Stomach (tissue), 9 donors: ENCODE measurements around the gene RAVER2. TPM values are rescaled to one million over a fixed set of nuclear protein-coding genes. Genes with fewer than 3 reads are reported as not detected.
A peak's percentile ranks its signal among the peaks of the same experiment; 100 is the strongest.

ENCODE experiments used
- DNase-seq, 2 donors: peaks; one replicate each; pipeline versions ENCODE4 v3.0.0 to v3.0.0-alpha.2; 2013 to 2019
- H3K27ac ChIP-seq, 5 donors: fragments of 200-600 bp in 4 of 5; sonication (generic) in 4 of 5; one replicate each; pipeline ENCODE4 v1.5.1; 2013 to 2019; ENCODE audit warnings: mild to moderate bottlenecking in 1 of 5, moderate library complexity in 1 of 5
- H3K27me3 ChIP-seq, 3 donors: fragments of 200-600 bp; sonication (generic); one replicate each; pipeline ENCODE4 v1.5.1; 2017 to 2019; ENCODE audit warnings: mixed run types in 1 of 3
- H3K36me3 ChIP-seq, 4 donors: fragments of 200-600 bp; sonication (generic); 1 replicate in 3 of 4; 2 replicates in 1 of 4; pipeline ENCODE4 v1.5.1; 2016 to 2019
- H3K4me1 ChIP-seq, 4 donors: fragments of 200-600 bp; sonication (generic); one replicate each; pipeline ENCODE4 v1.5.1; 2016 to 2019
- H3K4me3 ChIP-seq, 4 donors: fragments of 200-600 bp; sonication (generic) in 3 of 4; one replicate each; pipeline ENCODE4 v1.5.1; 2016 to 2019; ENCODE audit warnings: mild to moderate bottlenecking in 1 of 4
- H3K9me3 ChIP-seq, 4 donors: fragments of 200-600 bp; sonication (generic); one replicate each; pipeline ENCODE4 v1.5.1; 2016 to 2019
- CTCF ChIP-seq, 7 experiments: fragments of 450-650 bp in 4 of 7; fragments of 200-600 bp in 3 of 7; sonication (generic) in 3 of 7; IDR thresholded peaks; one replicate each; pipeline ENCODE4 v1.5.1; 2016 to 2019; ENCODE audit warnings: antibody characterized with exemption in 7 of 7, control low read depth in 2 of 7, mild to moderate bottlenecking in 1 of 7
- EP300 ChIP-seq: sonication (generic); formaldehyde crosslinking; IDR thresholded peaks from one replicate; pipeline ENCODE4 v1.6.1; 2017; ENCODE audit warnings: antibody characterized with exemption
- POLR2A ChIP-seq, 4 donors: fragments of 450-650 bp; IDR thresholded peaks; one replicate each; pipeline ENCODE4 v1.6.1; 2016; ENCODE audit warnings: antibody characterized with exemption in 4 of 4, control low read depth in 2 of 4, mild to moderate bottlenecking in 1 of 4, moderate library complexity in 1 of 4
- POLR2AphosphoS5 ChIP-seq, 3 donors: sonication (generic); formaldehyde crosslinking; IDR thresholded peaks; one replicate each; pipeline ENCODE4 v1.6.1; 2016; ENCODE audit warnings: antibody characterized with exemption in 3 of 3
- WGBS, 5 donors: extraction: QIAGEN DNeasy Blood & Tissue Kit in 3 of 5; methylation state at CpG; one replicate each; pipeline versions ENCODE4 v1.1.5 to v1.1.7; 2013 to 2018; 5-methylcytosine and 5-hydroxymethylcytosine counted together
- intact Hi-C: fragments of 100-400 bp; cut with DNase I; formaldehyde crosslinking; loops from one replicate; pipeline ENCODE4 v1.15.1; 2023; ENCODE audit warnings: low total_unique reads
- polyA plus RNA-seq, 3 donors: library from polyadenylated mRNA; stranded (reverse); fragments of 200-250 nt; gene quantifications; one replicate each; pipeline ENCODE4 v1.2.3, GENCODE V29; 2013
- total RNA-seq, 5 donors: library from RNA; depleted of rRNA; stranded (reverse); fragments of >200 nt; gene quantifications; one replicate each; pipeline versions ENCODE4 v1.1.0 to v1.2.3, GENCODE V29; 2014 to 2016
- donor health status: healthy with polysubstance abuse.
- donor health status: Bipolar disorder and iron deficiency.
- donor health status: healthy.

Gene RAVER2
- total and polyA plus RNA-seq, 8 donors, result 4.7 to 27.5 (median 13.9) TPM

DNA sequence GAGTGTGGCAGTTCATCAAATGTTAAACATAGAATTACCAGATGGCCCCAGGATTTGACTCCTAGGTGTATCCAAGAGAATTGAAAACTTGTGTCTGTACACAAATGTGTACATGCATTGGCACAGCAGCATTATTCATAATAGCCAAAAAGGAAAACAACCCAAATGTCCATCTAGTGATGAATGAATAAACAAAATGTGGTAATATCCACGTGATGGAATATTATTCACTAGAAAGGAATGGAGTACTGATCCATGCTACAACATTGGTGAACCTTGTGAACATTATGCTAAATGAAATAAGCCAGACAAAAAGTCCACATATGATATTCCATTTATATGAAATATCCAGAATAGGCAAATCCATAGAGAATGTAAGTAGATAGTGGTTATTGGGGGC, 77.7 kb downstream of the RAVER2 start:
- H3K27me3 ChIP-seq, result no peaks in the 10 kb centered on the region
- no peak for DNase-seq
- peaks cover 0 to 10% (median 5%) of the 10 kb centered on the region in 4 donors for H3K4me1 ChIP-seq
- no peak overlapping the region for H3K27ac ChIP-seq
- H3K9me3 ChIP-seq, result no peaks in the 10 kb centered on the region
- 37 to 67% (median 55%) methylated on average over 1 of the region's 1 CpG for WGBS, 5 donors
- no peaks in the 10 kb centered on the region for H3K36me3 ChIP-seq
- no peak for TF ChIP-seq POLR2A (IDR thresholded peaks at IDR 0.05)
- no peak for TF ChIP-seq POLR2AphosphoS5 (IDR thresholded peaks at IDR 0.05)
- TF ChIP-seq EP300, result no peak
- TF ChIP-seq CTCF (IDR thresholded peaks at IDR 0.05), result no peak
- intact Hi-C loops, result loop anchor here (5.0 to 10.0 kb wide), 2 partner anchors 135 to 558 kb away; no protein-coding TSS in a partner anchor
- no peak overlapping the region for H3K4me3 ChIP-seq

GRCh38 chr1:64823691-64824476, 79.0 kb downstream of the RAVER2 start:
- TF ChIP-seq POLR2AphosphoS5 (IDR thresholded peaks at IDR 0.05), result peak in 2 of 3 donors; percentile 19 to 69
- no peak for TF ChIP-seq EP300
- no peak for TF ChIP-seq POLR2A (IDR thresholded peaks at IDR 0.05)
- peak in 5 of 7 experiments; percentile 73 to 89 (median 78) for TF ChIP-seq CTCF (IDR thresholded peaks at IDR 0.05)
- H3K9me3 ChIP-seq, result no peaks in the 10 kb centered on the region
- peaks cover 0 to 10% (median 5%) of the 10 kb centered on the region in 4 donors for H3K4me1 ChIP-seq
- DNase-seq, result peak; percentile 75 to 92
- H3K27me3 ChIP-seq, result no peaks in the 10 kb centered on the region
- intact Hi-C loops, result loop anchor here (5.0 to 10.0 kb wide), 2 partner anchors 137 to 559 kb away; no protein-coding TSS in a partner anchor
- 32 to 49% (median 39%) methylated on average over 11 of the region's 11 CpGs for WGBS, 5 donors
- no peak overlapping the region for H3K27ac ChIP-seq
- H3K4me3 ChIP-seq, result no peak overlapping the region
- H3K36me3 ChIP-seq, result no peaks in the 10 kb centered on the region

- peak overlapping the region in 1 of 5 donors; percentile 14 for H3K27ac ChIP-seq
- no peaks in the 10 kb centered on the region for H3K27me3 ChIP-seq
- peaks cover 0 to 10% (median 5%) of the 10 kb centered on the region in 4 donors for H3K4me1 ChIP-seq
- peaks cover 0 to 18% (median 14%) of the 10 kb centered on the region in 4 donors for H3K36me3 ChIP-seq
- 68 to 89% (median 82%) methylated on average over 5 of the region's 5 CpGs for WGBS, 5 donors
- DNase-seq, result no peak
- intact Hi-C loops, result loop anchor here (10.0 kb wide), 1 partner anchor 562 kb away; no protein-coding TSS in a partner anchor
- no peak overlapping the region for H3K4me3 ChIP-seq
- TF ChIP-seq CTCF (IDR thresholded peaks at IDR 0.05), result no peak
- no peak for TF ChIP-seq POLR2A (IDR thresholded peaks at IDR 0.05)
- TF ChIP-seq POLR2AphosphoS5 (IDR thresholded peaks at IDR 0.05), result no peak
- TF ChIP-seq EP300, result no peak
- H3K9me3 ChIP-seq, result no peaks in the 10 kb centered on the region
Measured at GRCh38 chr1:64826991-64827390, 82.1 kb downstream of the RAVER2 start.

DNA sequence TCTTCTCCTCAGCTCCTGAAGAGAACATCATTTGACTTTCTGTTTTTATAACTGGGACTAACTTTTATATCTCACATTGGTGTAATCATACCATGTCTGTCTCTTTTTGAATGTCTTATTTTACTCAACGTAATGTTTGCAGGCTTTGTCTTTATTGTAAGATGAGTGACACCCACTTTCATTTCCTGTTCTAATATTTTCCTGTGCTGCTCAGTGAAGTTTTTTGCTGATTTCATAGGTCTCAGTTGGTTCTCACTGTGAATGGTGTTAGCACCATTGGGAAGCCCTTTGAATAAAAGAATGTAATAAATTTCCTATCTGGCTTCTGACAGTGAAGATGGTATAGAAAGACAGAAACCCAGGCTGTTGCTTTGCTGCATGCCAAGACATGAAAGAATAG, 84.0 kb downstream of the RAVER2 start:
- Histone ChIP-seq H3K27me3 (no peaks in the 10 kb centered on the region), H3K4me3 (no peak overlapping the region), H3K27ac (no peak overlapping the region), H3K9me3 (no peaks in the 10 kb centered on the region), H3K4me1 (peaks cover 0 to 9% (median 4%) of the 10 kb centered on the region in 4 donors), H3K36me3 (peaks cover 17 to 37% (median 32%) of the 10 kb centered on the region in 4 donors)
- DNase-seq, result no peak
- intact Hi-C loops, result loop anchor here (10.0 kb wide), 1 partner anchor 564 kb away; no protein-coding TSS in a partner anchor
- WGBS, 5 donors, result 33 to 66% (median 47%) methylated on average over 1 of the region's 1 CpG
- no peak for TF ChIP-seq POLR2A (IDR thresholded peaks at IDR 0.05)
- TF ChIP-seq EP300, result no peak
- TF ChIP-seq POLR2AphosphoS5 (IDR thresholded peaks at IDR 0.05), result no peak
- TF ChIP-seq CTCF (IDR thresholded peaks at IDR 0.05), result no peak
